SJSA1 (cell line): ENCODE data around the gene IL17RB. TPM values are rescaled to one million over a fixed set of nuclear protein-coding genes. Genes with fewer than 3 reads are reported as not detected.

Experiments
- DNase-seq, 2 experiments: peaks; one replicate each; pipeline ENCODE4 v3.0.0-alpha.2; 2015 to 2020; ENCODE audit warnings: low spot score in 2 of 2, low read depth in 1 of 2
- H3K27ac ChIP-seq: fragments of 250-450 bp; sonication (Bioruptor Pico); 2 replicates; pipeline ENCODE4 v1.5.1; 2020; ENCODE audit warnings: mild to moderate bottlenecking, moderate library complexity
- H3K27me3 ChIP-seq: fragments of 250-450 bp; sonication (Bioruptor Pico); replicated peaks from 2 replicates; pipeline ENCODE4 v1.5.1; 2020; ENCODE audit warnings: mild to moderate bottlenecking, moderate library complexity
- H3K36me3 ChIP-seq: fragments of 250-450 bp; sonication (Bioruptor Pico); 2 replicates; pipeline ENCODE4 v1.5.1; 2020; ENCODE audit warnings: mild to moderate bottlenecking
- H3K4me1 ChIP-seq: fragments of 250-450 bp; sonication (Bioruptor Pico); replicated peaks from 2 replicates; pipeline ENCODE4 v1.6.1; 2021; ENCODE audit warnings: mild to moderate bottlenecking
- H3K4me3 ChIP-seq: fragments of 250-450 bp; sonication (Bioruptor Pico); 2 replicates; pipeline ENCODE4 v1.5.1; 2020; ENCODE audit warnings: mild to moderate bottlenecking
- H3K9me3 ChIP-seq: fragments of 250-450 bp; sonication (Bioruptor Pico); replicated peaks from 2 replicates; pipeline ENCODE4 v1.5.1; 2020; ENCODE audit warnings: mild to moderate bottlenecking
- total RNA-seq: library from RNA; depleted of rRNA; stranded (reverse); fragments of >200 nt; shearing (Covaris generic); gene quantifications from 2 replicates; pipeline ENCODE4 v1.2.3, GENCODE V29; 2014; rRNA removed

Gene IL17RB, protein sequence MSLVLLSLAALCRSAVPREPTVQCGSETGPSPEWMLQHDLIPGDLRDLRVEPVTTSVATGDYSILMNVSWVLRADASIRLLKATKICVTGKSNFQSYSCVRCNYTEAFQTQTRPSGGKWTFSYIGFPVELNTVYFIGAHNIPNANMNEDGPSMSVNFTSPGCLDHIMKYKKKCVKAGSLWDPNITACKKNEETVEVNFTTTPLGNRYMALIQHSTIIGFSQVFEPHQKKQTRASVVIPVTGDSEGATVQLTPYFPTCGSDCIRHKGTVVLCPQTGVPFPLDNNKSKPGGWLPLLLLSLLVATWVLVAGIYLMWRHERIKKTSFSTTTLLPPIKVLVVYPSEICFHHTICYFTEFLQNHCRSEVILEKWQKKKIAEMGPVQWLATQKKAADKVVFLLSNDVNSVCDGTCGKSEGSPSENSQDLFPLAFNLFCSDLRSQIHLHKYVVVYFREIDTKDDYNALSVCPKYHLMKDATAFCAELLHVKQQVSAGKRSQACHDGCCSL
- not detected in 2 replicates for total RNA-seq

DNA sequence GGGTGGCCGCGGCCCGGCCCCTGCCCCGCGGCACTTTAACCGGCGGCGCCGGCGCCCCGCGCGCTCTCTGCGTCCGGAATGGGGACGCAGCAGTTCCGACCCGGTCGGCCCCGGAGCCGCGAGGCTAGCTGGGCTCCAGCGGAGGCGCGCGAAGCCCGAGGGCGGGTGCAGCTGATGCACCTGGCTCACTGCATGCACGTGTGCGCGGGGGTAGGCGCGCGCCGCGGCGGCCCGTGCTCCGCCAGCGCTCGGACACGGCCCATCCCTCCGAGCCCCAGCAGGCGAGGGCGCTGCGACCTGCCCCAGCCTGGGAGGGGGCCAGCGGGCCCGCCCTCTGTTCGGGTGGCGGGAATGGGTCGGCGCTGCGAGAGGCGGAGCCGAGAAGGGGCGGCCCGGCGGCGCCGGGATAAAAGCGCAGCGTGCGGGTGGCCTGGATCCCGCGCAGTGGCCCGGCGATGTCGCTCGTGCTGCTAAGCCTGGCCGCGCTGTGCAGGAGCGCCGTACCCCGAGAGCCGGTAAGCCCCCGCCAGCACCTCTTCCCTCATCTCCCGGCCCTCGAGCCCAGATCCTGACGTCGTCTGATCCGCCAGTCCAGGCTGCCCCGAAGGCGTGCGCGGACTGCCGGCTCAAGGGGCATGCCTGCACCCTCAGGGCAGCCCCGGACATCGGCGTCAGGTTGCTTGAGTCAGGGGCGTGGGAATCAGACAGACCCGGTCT is at the start of gene IL17RB, which contains the start of gene CHDH:
TSS of gene IL17RB (plus strand) at position 435 of the 717 bp plus-strand sequence. CDS start at position 456, 21 bp downstream.
TSS of gene CHDH (minus strand) at position 286 of the 717 bp plus-strand sequence. CDS start 22,411 bp downstream, outside the sequence.
- Histone ChIP-seq H3K27ac (no peak within 1 kb of the TSS), H3K9me3 (no peaks in the 10 kb centered on the region), H3K4me1 (peaks cover 11% of the 10 kb centered on the region), H3K27me3 (peaks cover 34% of the 10 kb centered on the region), H3K36me3 (no peaks in the 10 kb centered on the region), H3K4me3 (peak within 1 kb of the TSS; percentile 36)
- peak in 1 of 2 experiments; percentile 2 for DNase-seq

- Histone ChIP-seq H3K27ac (no peak overlapping the region), H3K9me3 (no peaks in the 10 kb centered on the region), H3K36me3 (no peaks in the 10 kb centered on the region), H3K27me3 (no peaks in the 10 kb centered on the region), H3K4me3 (no peak overlapping the region), H3K4me1 (no peaks in the 10 kb centered on the region)
- no peak for DNase-seq
Measured at GRCh38 chr3:53798144-53798543, 48.2 kb upstream of the IL17RB start.

DNA sequence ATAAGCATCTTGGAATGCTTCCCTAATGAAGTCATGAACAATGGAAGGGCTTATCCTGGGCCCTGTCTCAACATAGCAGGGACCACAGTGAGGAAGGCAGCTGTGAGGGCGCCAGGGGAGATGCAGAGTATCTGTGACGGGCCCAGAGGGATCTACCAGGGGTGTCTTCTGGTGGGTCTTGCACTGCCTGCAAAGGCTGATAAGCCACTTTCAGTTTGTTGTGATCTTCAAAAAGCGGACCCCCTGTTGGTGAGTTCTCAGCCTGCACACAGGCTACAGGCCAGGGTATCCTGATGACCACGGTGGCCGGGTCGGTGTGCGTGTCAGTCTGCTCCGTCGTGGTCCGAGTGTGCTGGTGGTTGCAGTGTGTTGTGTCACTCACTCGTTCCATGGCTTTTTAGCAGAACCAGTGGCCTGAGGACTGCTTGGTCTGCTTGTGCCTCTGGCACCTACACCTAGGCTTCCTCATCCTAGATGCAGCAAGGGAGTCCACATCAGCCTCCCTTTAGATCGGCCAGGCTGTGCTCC is 47.0 kb upstream of the IL17RB start:
- no peaks in the 10 kb centered on the region for H3K4me1 ChIP-seq
- H3K36me3 ChIP-seq: no peaks in the 10 kb centered on the region

GRCh38 chr3:53800041-53800906 is 46.1 kb upstream of the IL17RB start:
- H3K9me3 ChIP-seq: no peaks in the 10 kb centered on the region
- H3K27me3 ChIP-seq: no peaks in the 10 kb centered on the region
- no peaks in the 10 kb centered on the region for H3K4me1 ChIP-seq
- DNase-seq: no peak
- H3K36me3 ChIP-seq: no peaks in the 10 kb centered on the region
- H3K27ac ChIP-seq: no peak overlapping the region
- H3K4me3 ChIP-seq: no peak overlapping the region

More for the DNA sequence above, 47.0 kb upstream of the IL17RB start:
- Histone ChIP-seq H3K27me3 (no peaks in the 10 kb centered on the region), H3K9me3 (no peaks in the 10 kb centered on the region), H3K27ac (no peak overlapping the region), H3K4me3 (no peak overlapping the region)
- no peak for DNase-seq

DNA sequence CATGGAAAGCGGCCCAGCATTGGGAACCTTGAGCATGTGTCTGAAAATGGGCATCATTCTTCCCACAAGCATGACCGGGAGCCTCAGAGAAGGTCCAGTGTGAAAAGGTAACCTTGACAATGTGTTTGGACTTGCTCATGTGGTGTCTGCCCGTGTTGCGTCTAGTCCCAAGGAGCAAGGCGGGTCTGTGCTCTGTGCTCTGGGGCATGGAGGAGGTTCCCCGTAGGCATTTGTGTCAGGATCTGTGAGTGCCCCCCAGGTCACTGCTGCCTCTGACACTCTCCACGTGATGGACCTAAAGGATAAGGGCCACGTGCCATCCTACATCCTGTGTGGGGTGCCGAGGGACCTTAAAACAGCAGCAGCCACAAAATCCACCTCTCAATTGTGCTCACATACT is 45.0 kb upstream of the IL17RB start:
- DNase-seq: no peak
- Histone ChIP-seq H3K27ac (no peak overlapping the region), H3K4me3 (no peak overlapping the region), H3K36me3 (no peaks in the 10 kb centered on the region), H3K27me3 (no peaks in the 10 kb centered on the region), H3K9me3 (no peaks in the 10 kb centered on the region), H3K4me1 (no peaks in the 10 kb centered on the region)

- no peaks in the 10 kb centered on the region for H3K9me3 ChIP-seq
- H3K4me1 ChIP-seq: no peaks in the 10 kb centered on the region
- no peak overlapping the region for H3K4me3 ChIP-seq
- H3K27ac ChIP-seq: no peak overlapping the region
- no peaks in the 10 kb centered on the region for H3K27me3 ChIP-seq
- H3K36me3 ChIP-seq: no peaks in the 10 kb centered on the region
- DNase-seq: no peak
Measured at GRCh38 chr3:53802256-53802880, 44.0 kb upstream of the IL17RB start.

DNA sequence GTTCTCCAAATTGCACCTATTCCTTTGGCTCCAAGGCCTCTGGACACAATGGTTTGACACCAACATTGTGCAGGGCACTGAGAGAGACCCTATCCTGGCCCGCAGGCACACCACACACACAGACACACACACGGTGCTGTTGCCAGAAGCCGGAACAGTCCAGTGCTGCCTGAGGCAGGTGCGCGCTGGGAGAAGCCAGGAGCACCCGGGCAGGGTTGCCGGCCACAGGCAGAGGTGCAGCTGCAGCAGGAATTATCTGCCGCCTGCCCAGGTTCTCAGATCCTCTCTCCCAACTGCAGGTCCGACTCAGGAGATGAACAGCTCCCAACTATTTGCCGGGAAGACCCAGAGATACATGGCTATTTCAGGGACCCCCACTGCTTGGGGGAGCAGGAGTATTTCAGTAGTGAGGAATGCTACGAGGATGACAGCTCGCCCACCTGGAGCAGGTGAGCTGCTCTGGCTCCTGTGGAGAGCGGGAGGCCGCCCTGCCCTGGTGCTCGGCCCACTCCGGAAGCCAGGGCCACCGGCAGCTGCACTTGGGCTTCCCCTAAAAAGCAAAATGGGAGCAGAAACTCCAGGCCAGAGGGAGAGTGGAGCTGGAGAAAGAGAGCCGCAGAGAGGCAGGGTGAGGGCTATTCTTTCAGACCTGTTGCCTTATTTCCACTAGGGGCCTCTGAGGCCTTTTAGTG is 43.1 kb upstream of the IL17RB start:
- Histone ChIP-seq H3K27ac (no peak overlapping the region), H3K36me3 (no peaks in the 10 kb centered on the region), H3K27me3 (no peaks in the 10 kb centered on the region), H3K9me3 (no peaks in the 10 kb centered on the region), H3K4me1 (no peaks in the 10 kb centered on the region), H3K4me3 (no peak overlapping the region)
- no peak for DNase-seq

DNA sequence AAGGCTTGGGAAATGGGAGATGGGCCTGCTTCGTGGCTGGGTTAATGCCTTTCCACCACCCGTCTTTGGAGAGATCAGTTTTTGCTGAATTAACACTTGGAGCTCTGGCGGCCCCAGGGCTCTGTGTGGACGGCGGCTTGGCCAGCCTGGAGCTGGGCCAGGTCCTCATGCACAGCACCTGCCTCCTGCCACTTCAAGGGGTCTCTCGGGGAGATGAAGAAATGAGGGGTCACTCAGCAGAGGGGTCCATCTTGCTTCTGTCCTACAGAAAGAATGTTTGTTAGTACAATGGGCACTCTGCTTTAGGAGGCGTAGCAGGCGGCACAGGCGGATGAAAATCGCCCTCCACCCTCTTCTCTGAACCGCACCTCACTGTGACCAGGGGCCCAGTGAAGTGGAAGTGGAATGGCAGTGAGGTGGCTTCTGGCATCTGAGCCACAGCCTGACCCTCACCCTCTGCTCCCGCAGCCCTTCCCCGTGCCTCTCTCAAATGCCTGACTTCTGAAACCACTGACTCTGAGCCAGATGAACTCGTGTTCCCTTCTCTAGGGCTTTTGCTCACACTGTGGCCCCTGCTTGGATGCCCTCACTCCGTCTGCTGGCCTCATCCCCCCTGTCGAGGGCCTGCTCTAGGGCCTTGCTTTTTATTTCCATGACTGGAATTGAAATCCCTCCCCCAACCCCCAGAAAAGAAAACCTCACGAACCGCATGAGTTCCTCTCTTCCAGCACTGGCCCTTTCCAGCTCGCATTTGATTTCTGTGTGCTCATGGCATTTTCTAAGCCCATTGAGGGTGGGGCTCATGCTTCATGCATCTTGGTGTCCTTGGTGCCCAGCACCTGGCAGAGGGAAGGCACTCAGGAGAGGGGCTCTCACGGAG is 42.3 kb upstream of the IL17RB start:
- Histone ChIP-seq H3K4me3 (no peak overlapping the region), H3K36me3 (no peaks in the 10 kb centered on the region), H3K27me3 (no peaks in the 10 kb centered on the region), H3K9me3 (no peaks in the 10 kb centered on the region), H3K4me1 (no peaks in the 10 kb centered on the region), H3K27ac (no peak overlapping the region)
- DNase-seq: no peak

- Histone ChIP-seq H3K4me3 (no peak overlapping the region), H3K27me3 (no peaks in the 10 kb centered on the region), H3K27ac (no peak overlapping the region), H3K4me1 (no peaks in the 10 kb centered on the region), H3K36me3 (no peaks in the 10 kb centered on the region), H3K9me3 (no peaks in the 10 kb centered on the region)
- DNase-seq: peak in 1 of 2 experiments; percentile 5
Measured at GRCh38 chr3:53804697-53805462, 41.5 kb upstream of the IL17RB start.

GRCh38 chr3:53805463-53806159 is 40.8 kb upstream of the IL17RB start:
- H3K27ac ChIP-seq: no peak overlapping the region
- H3K36me3 ChIP-seq: no peaks in the 10 kb centered on the region
- H3K9me3 ChIP-seq: no peaks in the 10 kb centered on the region
- no peak for DNase-seq
- H3K4me3 ChIP-seq: no peak overlapping the region
- no peaks in the 10 kb centered on the region for H3K27me3 ChIP-seq
- H3K4me1 ChIP-seq: no peaks in the 10 kb centered on the region
